ENCODE results near the gene KCNQ5. TPM values are rescaled to one million over a fixed set of nuclear protein-coding genes. Genes with fewer than 3 reads are reported as not detected.

KCNQ5 gene
- total RNA-seq, 1 donor from 2014 or later = 2.1 TPM

DNA sequence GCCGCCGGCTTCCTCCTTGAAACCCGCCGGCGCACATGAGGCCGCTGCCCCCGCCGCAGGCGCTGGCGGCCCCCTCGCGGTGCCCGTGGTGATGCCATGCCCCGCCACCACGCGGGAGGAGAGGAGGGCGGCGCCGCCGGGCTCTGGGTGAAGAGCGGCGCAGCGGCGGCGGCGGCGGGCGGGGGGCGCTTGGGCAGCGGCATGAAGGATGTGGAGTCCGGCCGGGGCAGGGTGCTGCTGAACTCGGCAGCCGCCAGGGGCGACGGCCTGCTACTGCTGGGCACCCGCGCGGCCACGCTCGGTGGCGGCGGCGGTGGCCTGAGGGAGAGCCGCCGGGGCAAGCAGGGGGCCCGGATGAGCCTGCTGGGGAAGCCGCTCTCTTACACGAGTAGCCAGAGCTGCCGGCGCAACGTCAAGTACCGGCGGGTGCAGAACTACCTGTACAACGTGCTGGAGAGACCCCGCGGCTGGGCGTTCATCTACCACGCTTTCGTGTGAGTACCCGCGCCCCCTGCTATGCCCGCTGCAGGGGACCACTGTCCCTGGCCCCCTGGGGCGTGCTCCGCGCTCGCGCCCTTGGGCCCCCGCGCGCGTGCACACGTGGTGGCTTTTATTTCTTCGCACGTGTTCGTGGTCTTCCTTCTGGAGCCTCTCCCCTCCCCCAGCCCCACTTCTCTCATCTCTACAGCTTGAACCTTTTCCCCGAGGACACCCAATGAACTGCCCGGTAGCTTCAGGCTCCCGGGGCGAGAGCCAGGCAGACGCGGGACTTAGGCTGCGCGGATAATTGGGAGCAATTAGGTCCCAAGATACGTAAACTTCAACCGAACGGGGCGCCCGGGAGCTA, 453 bp downstream of the KCNQ5 start:
- Histone ChIP-seq H3K36me3 (ENCODE audit: control insufficient read depth, insufficient read depth, low read length) (no peaks in the 10 kb centered on the region), H3K4me3 (ENCODE audit: low read depth, low read length) (peak overlapping the region; percentile 57), H3K27me3 (ENCODE audit: control insufficient read depth, insufficient read depth, low read length) (peaks cover 1% of the 10 kb centered on the region)
- TF ChIP-seq, protein P1, sequence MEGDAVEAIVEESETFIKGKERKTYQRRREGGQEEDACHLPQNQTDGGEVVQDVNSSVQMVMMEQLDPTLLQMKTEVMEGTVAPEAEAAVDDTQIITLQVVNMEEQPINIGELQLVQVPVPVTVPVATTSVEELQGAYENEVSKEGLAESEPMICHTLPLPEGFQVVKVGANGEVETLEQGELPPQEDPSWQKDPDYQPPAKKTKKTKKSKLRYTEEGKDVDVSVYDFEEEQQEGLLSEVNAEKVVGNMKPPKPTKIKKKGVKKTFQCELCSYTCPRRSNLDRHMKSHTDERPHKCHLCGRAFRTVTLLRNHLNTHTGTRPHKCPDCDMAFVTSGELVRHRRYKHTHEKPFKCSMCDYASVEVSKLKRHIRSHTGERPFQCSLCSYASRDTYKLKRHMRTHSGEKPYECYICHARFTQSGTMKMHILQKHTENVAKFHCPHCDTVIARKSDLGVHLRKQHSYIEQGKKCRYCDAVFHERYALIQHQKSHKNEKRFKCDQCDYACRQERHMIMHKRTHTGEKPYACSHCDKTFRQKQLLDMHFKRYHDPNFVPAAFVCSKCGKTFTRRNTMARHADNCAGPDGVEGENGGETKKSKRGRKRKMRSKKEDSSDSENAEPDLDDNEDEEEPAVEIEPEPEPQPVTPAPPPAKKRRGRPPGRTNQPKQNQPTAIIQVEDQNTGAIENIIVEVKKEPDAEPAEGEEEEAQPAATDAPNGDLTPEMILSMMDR (IDR thresholded peaks at IDR 0.05; ENCODE audit: insufficient read depth, low read length, severe bottlenecking) = peak; percentile 26
- DNase-seq (ENCODE audit: low read depth) = no peak
- FAIRE-seq = no peak

DNA sequence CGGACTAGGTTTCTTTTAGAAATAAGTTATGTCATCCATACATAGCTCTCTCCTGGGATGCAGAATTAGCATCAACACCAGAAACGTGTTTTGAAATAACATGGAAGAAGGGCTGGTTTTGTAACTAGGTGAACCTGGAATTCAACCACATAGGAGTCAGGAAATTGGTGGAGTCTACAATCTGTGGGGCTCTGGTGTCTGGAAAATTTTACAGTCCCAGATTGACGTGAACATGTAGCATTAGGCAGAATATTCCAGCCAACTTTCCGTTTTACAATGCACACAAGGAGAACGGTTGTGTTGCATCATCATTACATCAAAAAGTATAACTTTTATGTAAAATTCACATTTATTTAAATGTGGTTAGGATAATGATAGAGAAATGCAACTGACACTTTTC, 1.9 kb downstream of the KCNQ5 start:
- DNase-seq (ENCODE audit: low read depth) = no peak
- TF ChIP-seq, protein P1 (IDR thresholded peaks at IDR 0.05; ENCODE audit: insufficient read depth, low read length, severe bottlenecking) = no peak
- no peaks in the 10 kb centered on the region for H3K36me3 ChIP-seq (ENCODE audit: control insufficient read depth, insufficient read depth, low read length)
- FAIRE-seq = no peak
- H3K27me3 ChIP-seq (ENCODE audit: control insufficient read depth, insufficient read depth, low read length) = peaks cover 1% of the 10 kb centered on the region
- H3K4me3 ChIP-seq (ENCODE audit: low read depth, low read length) = no peak overlapping the region

DNA sequence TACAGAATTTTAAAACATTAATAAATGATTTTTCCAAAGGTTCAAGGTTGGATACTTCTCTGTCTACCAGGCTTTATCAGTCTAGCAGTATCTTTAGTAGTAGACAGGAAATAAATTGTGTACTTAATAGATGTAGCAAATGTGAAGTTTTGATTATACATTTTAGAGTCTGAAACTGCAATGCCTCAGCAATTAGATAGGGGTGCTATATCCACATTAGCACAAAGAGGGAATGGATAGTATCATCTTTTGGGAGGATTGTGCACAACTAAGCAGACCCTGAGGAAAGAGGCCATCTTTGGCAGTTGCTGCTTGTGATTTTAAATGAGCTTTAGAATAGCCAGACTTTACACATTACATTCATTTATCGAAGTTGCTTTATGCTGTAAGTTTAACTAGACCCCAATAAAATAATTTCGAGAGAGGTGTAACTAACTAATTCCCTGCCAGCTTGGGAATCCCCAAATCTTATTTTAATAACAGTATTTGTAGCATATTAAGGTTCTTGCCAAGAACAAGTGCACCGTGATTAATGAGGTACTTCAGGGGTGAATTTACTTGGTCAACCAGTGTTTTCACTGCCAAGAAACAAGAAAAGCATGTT, 2.8 kb downstream of the KCNQ5 start:
- no peak for FAIRE-seq
- TF ChIP-seq, protein P1 (IDR thresholded peaks at IDR 0.05; ENCODE audit: insufficient read depth, low read length, severe bottlenecking) = peak; percentile 63
- H3K27me3 ChIP-seq (ENCODE audit: control insufficient read depth, insufficient read depth, low read length) = peaks cover 1% of the 10 kb centered on the region
- peak; percentile 51 for DNase-seq (ENCODE audit: low read depth)
- no peak overlapping the region for H3K4me3 ChIP-seq (ENCODE audit: low read depth, low read length)
- H3K36me3 ChIP-seq (ENCODE audit: control insufficient read depth, insufficient read depth, low read length) = no peaks in the 10 kb centered on the region

DNA sequence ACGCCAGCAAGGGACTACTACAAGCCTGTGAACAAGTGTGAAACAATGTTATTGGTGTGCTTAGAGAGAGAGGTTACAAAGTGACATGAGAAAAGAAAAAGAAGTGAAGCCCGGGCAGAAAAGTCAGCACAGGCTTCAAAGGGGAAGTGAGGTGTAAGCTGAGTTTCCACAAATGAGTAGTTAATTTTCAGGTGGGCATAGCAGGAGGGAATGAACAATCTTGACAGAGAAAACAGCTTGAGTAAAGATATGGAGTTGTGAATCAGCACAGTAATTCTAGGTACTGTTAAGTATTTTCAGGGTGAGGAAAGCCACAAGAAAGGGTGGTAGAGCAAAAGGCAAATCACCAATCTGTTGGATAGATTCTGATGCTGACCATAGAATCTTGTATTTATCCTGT, 4.3 kb downstream of the KCNQ5 start:
- Histone ChIP-seq H3K4me3 (ENCODE audit: low read depth, low read length) (no peak overlapping the region), H3K27me3 (ENCODE audit: control insufficient read depth, insufficient read depth, low read length) (peaks cover 1% of the 10 kb centered on the region), H3K36me3 (ENCODE audit: control insufficient read depth, insufficient read depth, low read length) (no peaks in the 10 kb centered on the region)
- TF ChIP-seq, protein P1 (IDR thresholded peaks at IDR 0.05; ENCODE audit: insufficient read depth, low read length, severe bottlenecking) = no peak
- DNase-seq (ENCODE audit: low read depth) (no peak), FAIRE-seq (no peak)

DNA sequence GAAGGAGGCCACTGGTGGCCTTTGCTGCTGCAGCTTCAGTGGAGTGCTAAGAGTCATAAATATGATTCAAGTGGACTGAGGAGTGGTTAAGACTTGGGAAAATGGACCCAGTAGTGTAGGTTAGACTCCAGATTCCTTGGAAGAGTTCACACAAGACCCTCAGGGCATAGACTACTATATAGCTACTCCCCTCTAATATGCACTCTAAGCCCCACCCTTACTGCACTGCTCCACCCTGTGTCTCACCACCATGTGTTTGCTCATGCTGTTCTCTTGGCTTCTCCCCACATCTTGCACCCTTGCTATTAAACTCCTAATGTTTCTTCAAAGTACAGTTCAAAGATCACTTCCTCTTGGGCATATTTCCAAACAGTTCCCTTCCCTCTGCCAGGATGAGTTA, 5.7 kb downstream of the KCNQ5 start:
- TF ChIP-seq, protein P1 (IDR thresholded peaks at IDR 0.05; ENCODE audit: insufficient read depth, low read length, severe bottlenecking) = no peak
- Histone ChIP-seq H3K27me3 (ENCODE audit: control insufficient read depth, insufficient read depth, low read length) (no peaks in the 10 kb centered on the region), H3K36me3 (ENCODE audit: control insufficient read depth, insufficient read depth, low read length) (no peaks in the 10 kb centered on the region), H3K4me3 (ENCODE audit: low read depth, low read length) (no peak overlapping the region)
- DNase-seq (ENCODE audit: low read depth) = no peak
- peak; percentile 7 for FAIRE-seq

All from bronchial epithelial cell (primary cell).